HL-60 (cell line): ENCODE measurements around the gene CCT5.

Source experiments
- CTCF ChIP-seq: IDR thresholded peaks from one replicate; pipeline ENCODE4 v1.5.1; 2011; ENCODE audit warnings: low read length, control low read depth, inconsistent platforms; ENCODE audit not compliant: insufficient read depth
- POLR2AphosphoS5 ChIP-seq: IDR thresholded peaks from 2 replicates; pipeline ENCODE4 v1.6.1; 2012; ENCODE audit warnings: low read depth
- TF ChIP-seq, protein P1 (sequence below): IDR thresholded peaks from 2 replicates; pipeline ENCODE4 v1.6.1; 2012; ENCODE audit warnings: low read depth; ENCODE audit not compliant: insufficient replicate concordance

DNA sequence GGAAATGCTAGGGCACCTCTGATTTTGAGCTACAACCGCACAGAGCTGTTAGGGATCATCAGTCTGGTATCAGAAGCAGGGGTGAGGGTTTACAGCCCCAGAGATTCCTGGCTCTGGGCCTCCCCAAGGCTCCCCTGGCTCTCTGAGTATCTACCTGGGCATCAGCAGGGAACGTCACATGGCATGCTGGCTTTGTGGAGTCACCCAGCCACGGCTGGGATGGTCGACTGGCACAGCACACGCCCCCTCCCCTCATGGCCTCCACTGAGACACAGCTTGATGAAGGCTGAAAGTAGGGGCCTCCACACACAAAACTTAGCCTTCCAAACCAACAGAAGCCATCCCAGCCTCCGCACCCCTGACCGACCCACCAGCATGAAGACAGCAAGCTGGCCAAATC, 17.1 kb upstream of the CCT5 start:
- TF ChIP-seq CTCF (no peak), POLR2AphosphoS5 (no peak)
- TF ChIP-seq, protein P1, sequence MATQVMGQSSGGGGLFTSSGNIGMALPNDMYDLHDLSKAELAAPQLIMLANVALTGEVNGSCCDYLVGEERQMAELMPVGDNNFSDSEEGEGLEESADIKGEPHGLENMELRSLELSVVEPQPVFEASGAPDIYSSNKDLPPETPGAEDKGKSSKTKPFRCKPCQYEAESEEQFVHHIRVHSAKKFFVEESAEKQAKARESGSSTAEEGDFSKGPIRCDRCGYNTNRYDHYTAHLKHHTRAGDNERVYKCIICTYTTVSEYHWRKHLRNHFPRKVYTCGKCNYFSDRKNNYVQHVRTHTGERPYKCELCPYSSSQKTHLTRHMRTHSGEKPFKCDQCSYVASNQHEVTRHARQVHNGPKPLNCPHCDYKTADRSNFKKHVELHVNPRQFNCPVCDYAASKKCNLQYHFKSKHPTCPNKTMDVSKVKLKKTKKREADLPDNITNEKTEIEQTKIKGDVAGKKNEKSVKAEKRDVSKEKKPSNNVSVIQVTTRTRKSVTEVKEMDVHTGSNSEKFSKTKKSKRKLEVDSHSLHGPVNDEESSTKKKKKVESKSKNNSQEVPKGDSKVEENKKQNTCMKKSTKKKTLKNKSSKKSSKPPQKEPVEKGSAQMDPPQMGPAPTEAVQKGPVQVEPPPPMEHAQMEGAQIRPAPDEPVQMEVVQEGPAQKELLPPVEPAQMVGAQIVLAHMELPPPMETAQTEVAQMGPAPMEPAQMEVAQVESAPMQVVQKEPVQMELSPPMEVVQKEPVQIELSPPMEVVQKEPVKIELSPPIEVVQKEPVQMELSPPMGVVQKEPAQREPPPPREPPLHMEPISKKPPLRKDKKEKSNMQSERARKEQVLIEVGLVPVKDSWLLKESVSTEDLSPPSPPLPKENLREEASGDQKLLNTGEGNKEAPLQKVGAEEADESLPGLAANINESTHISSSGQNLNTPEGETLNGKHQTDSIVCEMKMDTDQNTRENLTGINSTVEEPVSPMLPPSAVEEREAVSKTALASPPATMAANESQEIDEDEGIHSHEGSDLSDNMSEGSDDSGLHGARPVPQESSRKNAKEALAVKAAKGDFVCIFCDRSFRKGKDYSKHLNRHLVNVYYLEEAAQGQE = no peak
